SJSA1 (cell line): Measurements from ENCODE around the gene SCN1A. TPM values are rescaled to one million over a fixed set of nuclear protein-coding genes. Genes with fewer than 3 reads are reported as not detected.
"Not testable (repeated sequence)": the region's sequence is repeated elsewhere in the genome, so short reads cannot be mapped to it uniquely, and the experiment has no call there.

Experiments used
- DNase-seq, 2 experiments: peaks; one replicate each; pipeline ENCODE4 v3.0.0-alpha.2; 2015 to 2020; ENCODE audit warnings: low spot score in 2 of 2, low read depth in 1 of 2
- H3K27ac ChIP-seq: fragments of 250-450 bp; sonication (Bioruptor Pico); 2 replicates; pipeline ENCODE4 v1.5.1; 2020; ENCODE audit warnings: mild to moderate bottlenecking, moderate library complexity
- H3K27me3 ChIP-seq: fragments of 250-450 bp; sonication (Bioruptor Pico); replicated peaks from 2 replicates; pipeline ENCODE4 v1.5.1; 2020; ENCODE audit warnings: mild to moderate bottlenecking, moderate library complexity
- H3K36me3 ChIP-seq: fragments of 250-450 bp; sonication (Bioruptor Pico); 2 replicates; pipeline ENCODE4 v1.5.1; 2020; ENCODE audit warnings: mild to moderate bottlenecking
- H3K4me1 ChIP-seq: fragments of 250-450 bp; sonication (Bioruptor Pico); replicated peaks from 2 replicates; pipeline ENCODE4 v1.6.1; 2021; ENCODE audit warnings: mild to moderate bottlenecking
- H3K4me3 ChIP-seq: fragments of 250-450 bp; sonication (Bioruptor Pico); 2 replicates; pipeline ENCODE4 v1.5.1; 2020; ENCODE audit warnings: mild to moderate bottlenecking
- H3K9me3 ChIP-seq: fragments of 250-450 bp; sonication (Bioruptor Pico); replicated peaks from 2 replicates; pipeline ENCODE4 v1.5.1; 2020; ENCODE audit warnings: mild to moderate bottlenecking
- total RNA-seq: library from RNA; depleted of rRNA; stranded (reverse); fragments of >200 nt; shearing (Covaris generic); gene quantifications from 2 replicates; pipeline ENCODE4 v1.2.3, GENCODE V29; 2014

The SCN1A gene
- total RNA-seq, 1 experiment from 2014 or later, result not detected

DNA sequence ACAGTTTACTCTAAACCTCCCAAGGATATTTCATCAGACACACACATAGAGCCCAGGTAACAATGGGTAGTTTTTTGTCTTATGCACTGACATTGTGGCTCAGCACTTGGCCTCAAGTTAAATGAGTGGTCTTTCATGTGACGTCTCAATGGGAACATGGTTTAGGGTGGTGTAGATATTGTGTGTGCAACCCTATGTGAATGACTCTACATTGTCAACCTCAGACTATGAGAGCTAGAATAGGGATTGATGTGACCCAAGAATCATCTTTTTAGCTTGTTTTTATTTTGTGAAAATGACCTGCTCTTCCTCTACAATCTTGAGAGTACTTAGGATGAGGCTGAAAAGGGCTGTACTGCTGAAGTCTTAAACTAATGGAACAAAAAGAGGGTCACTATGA, 86.2 kb downstream of the SCN1A start:
- no peak for DNase-seq
- H3K9me3 ChIP-seq, result no peaks in the 10 kb centered on the region
- no peak overlapping the region for H3K27ac ChIP-seq
- H3K4me3 ChIP-seq, result no peak overlapping the region
- no peaks in the 10 kb centered on the region for H3K36me3 ChIP-seq
- no peaks in the 10 kb centered on the region for H3K27me3 ChIP-seq
- H3K4me1 ChIP-seq, result no peaks in the 10 kb centered on the region

DNA sequence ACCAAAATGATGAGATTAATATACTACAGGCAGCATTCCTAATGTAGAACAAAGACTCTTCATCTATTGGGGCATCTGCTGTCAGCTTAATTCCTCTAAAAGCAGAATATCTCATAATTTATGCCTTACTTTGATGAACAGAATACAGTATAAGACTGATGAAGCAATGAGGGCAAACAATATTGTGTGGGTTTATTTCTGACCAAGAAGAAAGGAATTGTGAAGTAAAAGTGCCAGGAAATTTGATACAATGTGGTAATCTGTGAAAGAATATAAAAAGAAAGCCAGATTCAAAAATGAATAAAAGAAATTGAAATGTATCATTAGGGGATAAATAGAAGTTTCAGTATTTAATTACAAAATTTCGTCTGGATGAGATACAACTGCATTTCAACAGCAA, 95.5 kb downstream of the SCN1A start:
- Histone ChIP-seq H3K4me1 (no peaks in the 10 kb centered on the region), H3K4me3 (no peak overlapping the region), H3K27me3 (no peaks in the 10 kb centered on the region), H3K9me3 (no peaks in the 10 kb centered on the region), H3K36me3 (no peaks in the 10 kb centered on the region), H3K27ac (no peak overlapping the region)
- DNase-seq, result no peak

DNA sequence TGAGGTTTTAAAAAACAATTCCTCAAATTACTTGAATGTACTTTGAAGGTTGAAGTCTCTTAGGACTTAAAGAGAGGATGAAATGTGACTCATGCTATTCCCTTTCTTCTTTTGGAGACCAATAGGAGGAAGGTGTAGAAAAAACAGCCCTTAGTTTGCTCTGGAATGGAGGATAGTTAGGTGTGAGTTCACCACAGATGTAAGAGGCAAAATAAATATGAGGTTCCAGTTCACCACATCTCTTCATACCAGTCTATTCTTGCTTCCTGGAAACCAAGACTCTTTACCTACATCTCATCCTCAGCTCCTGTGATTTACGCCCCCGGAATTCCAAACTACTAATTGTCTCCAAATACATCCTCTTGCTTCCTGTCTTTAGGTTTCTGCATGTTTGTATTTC, 96.8 kb downstream of the SCN1A start:
- H3K9me3 ChIP-seq, result no peaks in the 10 kb centered on the region
- H3K4me3 ChIP-seq, result no peak overlapping the region
- no peaks in the 10 kb centered on the region for H3K36me3 ChIP-seq
- no peak overlapping the region for H3K27ac ChIP-seq
- no peaks in the 10 kb centered on the region for H3K27me3 ChIP-seq
- no peak for DNase-seq
- no peaks in the 10 kb centered on the region for H3K4me1 ChIP-seq

GRCh38 chr2:166025313-166025712, 102.5 kb downstream of the SCN1A start:
- Histone ChIP-seq H3K36me3 (no peaks in the 10 kb centered on the region), H3K9me3 (no peaks in the 10 kb centered on the region), H3K4me1 (no peaks in the 10 kb centered on the region), H3K27me3 (no peaks in the 10 kb centered on the region), H3K27ac (no peak overlapping the region), H3K4me3 (no peak overlapping the region)
- DNase-seq, result no peak

- peaks cover 3% of the 10 kb centered on the region for H3K27me3 ChIP-seq
- no peak overlapping the region for H3K4me3 ChIP-seq
- H3K4me1 ChIP-seq, result no peaks in the 10 kb centered on the region
- H3K36me3 ChIP-seq, result no peaks in the 10 kb centered on the region
- DNase-seq, result no peak
- H3K27ac ChIP-seq, result no peak overlapping the region
- no peaks in the 10 kb centered on the region for H3K9me3 ChIP-seq
Measured at GRCh38 chr2:166017208-166017607, 110.6 kb downstream of the SCN1A start.

DNA sequence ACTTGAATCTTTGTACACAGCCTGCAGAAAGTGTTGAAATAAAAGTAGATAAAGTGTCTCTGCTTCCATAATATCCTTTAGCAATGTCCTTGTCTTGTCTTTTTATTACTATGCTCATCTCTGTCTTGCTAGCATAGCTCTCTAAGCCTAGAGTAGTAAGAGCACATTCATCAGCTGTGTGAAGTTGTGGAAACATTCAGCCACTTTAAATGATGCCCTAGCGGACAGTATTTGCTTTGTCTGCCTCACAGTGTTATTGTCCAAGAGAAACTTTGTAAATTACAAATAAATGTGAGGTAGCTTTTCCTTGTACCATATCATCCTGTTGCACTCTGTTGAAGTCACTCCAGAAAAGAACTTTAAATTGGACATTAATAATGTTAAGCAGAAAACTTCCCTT, 113.9 kb downstream of the SCN1A start:
- H3K9me3 ChIP-seq, result no peaks in the 10 kb centered on the region
- peaks cover 3% of the 10 kb centered on the region for H3K27me3 ChIP-seq
- no peaks in the 10 kb centered on the region for H3K4me1 ChIP-seq
- no peak overlapping the region for H3K4me3 ChIP-seq
- no peaks in the 10 kb centered on the region for H3K36me3 ChIP-seq
- DNase-seq, result no peak
- no peak overlapping the region for H3K27ac ChIP-seq

GRCh38 chr2:166011660-166012059, 116.2 kb downstream of the SCN1A start:
- no peak for DNase-seq
- no peaks in the 10 kb centered on the region for H3K9me3 ChIP-seq
- H3K27me3 ChIP-seq, result peaks cover 3% of the 10 kb centered on the region; the same call in 1 of the 2 replicates
- no peaks in the 10 kb centered on the region for H3K36me3 ChIP-seq
- H3K4me3 ChIP-seq, result no peak overlapping the region
- no peak overlapping the region for H3K27ac ChIP-seq
- no peaks in the 10 kb centered on the region for H3K4me1 ChIP-seq

DNA sequence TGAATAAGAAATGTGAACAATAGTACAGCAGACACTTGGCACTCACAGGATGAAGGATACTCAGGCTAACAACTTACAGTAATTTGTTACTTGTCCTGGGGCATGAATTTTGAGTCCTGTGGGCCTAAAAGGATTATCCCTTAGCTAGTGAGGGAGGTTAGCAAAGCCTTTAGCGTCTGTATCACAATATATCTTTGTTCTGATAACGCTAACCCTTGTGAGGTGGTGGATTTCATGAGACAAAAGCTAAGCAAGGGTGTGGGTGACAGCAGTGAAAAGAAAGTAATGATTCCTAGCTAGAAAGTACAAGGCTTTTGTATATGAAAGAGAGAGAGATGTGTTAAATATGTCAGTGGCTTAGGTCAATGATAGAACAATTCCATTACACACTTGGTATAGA, 127.4 kb downstream of the SCN1A start:
- Histone ChIP-seq H3K36me3 (no peaks in the 10 kb centered on the region), H3K27ac (no peak overlapping the region), H3K4me3 (no peak overlapping the region), H3K9me3 (no peaks in the 10 kb centered on the region), H3K4me1 (no peaks in the 10 kb centered on the region), H3K27me3 (no peaks in the 10 kb centered on the region)
- no peak for DNase-seq

- no peak overlapping the region for H3K27ac ChIP-seq
- no peak for DNase-seq
- no peaks in the 10 kb centered on the region for H3K27me3 ChIP-seq
- no peaks in the 10 kb centered on the region for H3K9me3 ChIP-seq
- no peak overlapping the region for H3K4me3 ChIP-seq
- H3K36me3 ChIP-seq, result no peaks in the 10 kb centered on the region
- H3K4me1 ChIP-seq, result no peaks in the 10 kb centered on the region
Measured at GRCh38 chr2:165990846-165991245, 137.0 kb downstream of the SCN1A start.

DNA sequence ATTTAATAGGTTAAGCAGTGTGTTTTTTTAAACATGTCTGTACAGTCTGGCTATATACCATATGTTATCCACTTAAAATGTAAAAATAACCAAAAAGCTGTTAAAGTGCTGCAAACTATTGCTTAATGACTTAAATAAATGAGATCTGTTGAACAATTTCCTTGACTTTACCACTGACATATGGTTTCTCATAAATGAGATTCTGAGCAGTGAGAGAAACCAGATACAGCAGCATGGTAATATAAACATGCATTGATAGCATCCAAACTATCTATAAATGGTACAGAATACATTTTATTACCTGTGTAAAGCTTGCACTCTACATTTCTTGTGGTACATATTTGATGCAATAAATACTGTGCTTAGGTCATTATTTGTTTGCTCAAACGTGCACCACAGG, 138.0 kb downstream of the SCN1A start:
- Histone ChIP-seq H3K4me1 (no peaks in the 10 kb centered on the region), H3K27ac (no peak overlapping the region), H3K4me3 (no peak overlapping the region), H3K9me3 (no peaks in the 10 kb centered on the region), H3K36me3 (no peaks in the 10 kb centered on the region), H3K27me3 (no peaks in the 10 kb centered on the region; the same call in 1 of the 2 replicates)
- no peak for DNase-seq

- no peak overlapping the region for H3K4me3 ChIP-seq
- DNase-seq, result no peak
- no peaks in the 10 kb centered on the region for H3K36me3 ChIP-seq
- no peaks in the 10 kb centered on the region for H3K9me3 ChIP-seq
- H3K27me3 ChIP-seq, result no peaks in the 10 kb centered on the region; the same call in 1 of the 2 replicates
- no peak overlapping the region for H3K27ac ChIP-seq
- H3K4me1 ChIP-seq, result no peaks in the 10 kb centered on the region
Measured at GRCh38 chr2:165985120-165985519, 142.7 kb downstream of the SCN1A start.

GRCh38 chr2:165972161-165972560, 155.7 kb downstream of the SCN1A start:
- not testable (repeated sequence) for H3K27me3 ChIP-seq, DNase-seq, H3K4me3 ChIP-seq, H3K9me3 ChIP-seq, H3K27ac ChIP-seq, H3K4me1 ChIP-seq, H3K36me3 ChIP-seq

- H3K4me1 ChIP-seq, result no peaks in the 10 kb centered on the region
- no peaks in the 10 kb centered on the region for H3K27me3 ChIP-seq
- no peaks in the 10 kb centered on the region for H3K36me3 ChIP-seq
- DNase-seq, result no peak
- no peak overlapping the region for H3K4me3 ChIP-seq
- H3K27ac ChIP-seq, result no peak overlapping the region
- no peaks in the 10 kb centered on the region for H3K9me3 ChIP-seq
Measured at GRCh38 chr2:165970663-165971062, 157.2 kb downstream of the SCN1A start.

DNA sequence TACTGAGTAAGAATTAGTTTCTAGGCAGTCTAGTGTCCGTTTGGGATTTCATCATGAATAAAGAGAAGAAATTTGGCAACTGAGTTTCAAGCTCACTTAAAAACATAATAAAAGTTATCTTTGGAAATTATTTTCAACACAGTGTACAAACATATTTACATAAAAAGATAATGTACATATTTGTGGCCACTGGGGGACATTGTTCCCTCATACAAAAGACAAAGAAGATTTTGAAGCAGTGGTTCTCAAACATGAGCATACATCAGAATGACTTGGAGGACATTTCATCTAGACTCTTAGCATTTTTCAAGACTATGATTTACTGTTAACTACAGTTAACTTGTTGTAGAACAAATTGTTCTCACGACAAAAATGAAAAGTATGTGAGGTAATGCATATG, 158.6 kb downstream of the SCN1A start:
- H3K4me3 ChIP-seq, result no peak overlapping the region
- H3K9me3 ChIP-seq, result no peaks in the 10 kb centered on the region
- no peak overlapping the region for H3K27ac ChIP-seq
- no peak for DNase-seq
- H3K27me3 ChIP-seq, result no peaks in the 10 kb centered on the region
- H3K4me1 ChIP-seq, result no peaks in the 10 kb centered on the region
- H3K36me3 ChIP-seq, result no peaks in the 10 kb centered on the region

DNA sequence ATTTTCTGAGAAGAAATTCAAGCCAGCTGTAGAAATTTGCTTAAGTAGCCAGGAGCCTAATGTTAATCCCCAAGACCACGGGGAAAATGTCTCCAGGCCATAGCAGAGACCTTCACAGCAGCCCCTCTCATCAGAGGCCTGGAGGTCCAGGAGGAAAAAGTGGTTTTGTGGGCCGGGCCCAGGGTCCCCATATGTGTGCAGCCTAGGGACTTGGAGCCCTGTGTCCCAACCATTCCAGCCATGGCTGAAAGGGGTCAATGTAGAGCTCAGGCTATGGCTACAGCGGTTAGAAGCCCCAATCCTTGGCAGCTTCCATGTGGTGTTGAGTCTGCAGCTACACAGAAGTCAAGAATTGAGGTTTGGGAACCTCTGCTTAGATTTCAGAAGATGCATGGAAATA, 160.1 kb downstream of the SCN1A start:
- H3K36me3 ChIP-seq, result no peaks in the 10 kb centered on the region
- no peak overlapping the region for H3K27ac ChIP-seq
- no peaks in the 10 kb centered on the region for H3K4me1 ChIP-seq
- H3K9me3 ChIP-seq, result no peaks in the 10 kb centered on the region
- no peaks in the 10 kb centered on the region for H3K27me3 ChIP-seq
- no peak for DNase-seq
- no peak overlapping the region for H3K4me3 ChIP-seq
